Stimulated activated CD4-positive, alpha-beta T cell treated with anti-CD3 and anti-CD28 coated beads, Interleukin-15, amount 100 ng/mL, for 1 hour (primary cell): ENCODE measurements around the gene ATP2B3.

ENCODE experiments used
- DNase-seq, 2 donors: peaks; one replicate each; pipeline ENCODE4 v3.0.0-alpha.2; 2020; ENCODE audit warnings: low read depth in 1 of 2, low spot score in 1 of 2

Gene ATP2B3

GRCh38 chrX:153609917-153610835 is 92.7 kb downstream of the ATP2B3 start:
- peak; percentile 56 to 69 for DNase-seq

GRCh38 chrX:153610836-153611213 is 93.4 kb downstream of the ATP2B3 start:
- DNase-seq: no peak

GRCh38 chrX:153611298-153612095 is 94.1 kb downstream of the ATP2B3 start:
- DNase-seq: no peak

GRCh38 chrX:153612413-153612812 is 95.0 kb downstream of the ATP2B3 start:
- no peak for DNase-seq

GRCh38 chrX:153614818-153615217 is 97.4 kb downstream of the ATP2B3 start:
- DNase-seq: no peak

GRCh38 chrX:153620576-153620975 is 103.1 kb downstream of the ATP2B3 start:
- no peak for DNase-seq

GRCh38 chrX:153621949-153622598 is 104.6 kb downstream of the ATP2B3 start:
- DNase-seq: no peak

- DNase-seq: no peak
Measured at GRCh38 chrX:153622661-153623309, 105.3 kb downstream of the ATP2B3 start.

GRCh38 chrX:153623310-153624029 is 106.0 kb downstream of the ATP2B3 start:
- no peak for DNase-seq

GRCh38 chrX:153624196-153625091 is 107.0 kb downstream of the ATP2B3 start:
- no peak for DNase-seq

- no peak for DNase-seq
Measured at GRCh38 chrX:153625271-153626024, 108.0 kb downstream of the ATP2B3 start.

- DNase-seq: no peak
Measured at GRCh38 chrX:153626025-153626633, 108.7 kb downstream of the ATP2B3 start.

- DNase-seq: no peak
Measured at GRCh38 chrX:153626863-153627674, 109.6 kb downstream of the ATP2B3 start.

GRCh38 chrX:153627675-153628111 is 110.3 kb downstream of the ATP2B3 start:
- DNase-seq: no peak

- no peak for DNase-seq
Measured at GRCh38 chrX:153628129-153628528, 110.7 kb downstream of the ATP2B3 start.

- DNase-seq: no peak
Measured at GRCh38 chrX:153628665-153629064, 111.2 kb downstream of the ATP2B3 start.

GRCh38 chrX:153631346-153631745 is 113.9 kb downstream of the ATP2B3 start:
- DNase-seq: no peak
